Spinal cord (tissue), 10 donors: ENCODE measurements around the gene ST7. TPM values are rescaled to one million over a fixed set of nuclear protein-coding genes. Genes with fewer than 3 reads are reported as not detected.

Source experiments
- DNase-seq, 6 donors: peaks; one replicate each; pipeline versions ENCODE4 v3.0.0 to v3.0.0-alpha.2; 2013 to 2015; ENCODE audit warnings: low spot score in 6 of 6, low read depth in 4 of 6
- H3K27ac ChIP-seq: one replicate; pipeline ENCODE4 v1.5.1; 2013; ENCODE audit warnings: low read depth, low read length, control low read depth
- H3K27me3 ChIP-seq: one replicate; pipeline ENCODE4 v1.6.1; 2013; ENCODE audit warnings: low read length; ENCODE audit not compliant: control insufficient read depth, insufficient read depth
- H3K36me3 ChIP-seq: one replicate; pipeline ENCODE4 v1.6.1; 2013; ENCODE audit warnings: low read length; ENCODE audit not compliant: control insufficient read depth, insufficient read depth
- H3K4me1 ChIP-seq: one replicate; pipeline ENCODE4 v1.6.1; 2013; ENCODE audit warnings: low read length; ENCODE audit not compliant: control insufficient read depth, insufficient read depth
- H3K4me3 ChIP-seq: one replicate; pipeline ENCODE4 v1.5.1; 2013; ENCODE audit warnings: low read depth, low read length, control low read depth
- H3K9me3 ChIP-seq: one replicate; pipeline ENCODE4 v1.6.1; 2013; ENCODE audit warnings: low read length; ENCODE audit not compliant: control insufficient read depth, insufficient read depth
- WGBS: methylation state at CpG from one replicate; pipeline ENCODE4 v1.1.5; 2013; ENCODE audit warnings: missing lambda C conversion rate; ENCODE audit not compliant: insufficient coverage; 5-methylcytosine and 5-hydroxymethylcytosine counted together
- polyA plus RNA-seq, 2 donors: library from polyadenylated mRNA; unstranded; fragments of 120-200 nt; gene quantifications; one replicate each; pipeline ENCODE4 v1.2.1, GENCODE V29; 2013; ENCODE audit not compliant: insufficient read length in 2 of 2
- total RNA-seq, 2 donors: library from RNA; depleted of rRNA in 1 of 2; stranded (reverse); fragments of 120-200 nt in 1 of 2; fragments of >200 nt in 1 of 2; gene quantifications; one replicate each; pipeline versions ENCODE4 v1.2.3 to v1.2.4, GENCODE V29; 2013 to 2014
- donor health status: healthy.

Gene ST7
- total and polyA plus RNA-seq, 4 donors, result 27.0 to 35.7 (median 31.8) TPM

DNA sequence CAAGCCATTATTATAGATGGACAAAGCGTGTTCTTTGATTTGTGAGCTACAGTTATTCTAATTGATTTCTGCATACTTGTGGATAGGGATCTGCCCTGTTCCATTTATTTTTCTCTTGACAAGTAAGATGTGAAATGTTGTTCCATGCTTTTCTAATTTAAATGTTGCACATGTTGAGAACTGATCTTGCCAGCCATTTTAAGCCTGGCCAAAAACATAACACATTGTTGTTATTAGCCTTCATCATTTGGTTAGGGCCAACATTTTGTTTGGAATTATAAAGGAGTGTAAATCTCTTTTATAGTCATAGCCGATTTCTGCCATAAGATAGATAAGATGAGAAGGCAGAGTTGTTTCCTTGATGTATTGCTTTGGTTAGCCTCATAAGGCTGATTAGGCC, 252.6 kb downstream of the ST7 start:
- no peaks in the 10 kb centered on the region for H3K9me3 ChIP-seq
- H3K4me3 ChIP-seq, result no peak overlapping the region
- 100% methylated on average over 1 of the region's 2 CpGs for WGBS
- H3K4me1 ChIP-seq, result no peaks in the 10 kb centered on the region
- no peaks in the 10 kb centered on the region for H3K27me3 ChIP-seq
- H3K27ac ChIP-seq, result no peak overlapping the region
- DNase-seq, result no peak
- H3K36me3 ChIP-seq, result peaks cover 6% of the 10 kb centered on the region

DNA sequence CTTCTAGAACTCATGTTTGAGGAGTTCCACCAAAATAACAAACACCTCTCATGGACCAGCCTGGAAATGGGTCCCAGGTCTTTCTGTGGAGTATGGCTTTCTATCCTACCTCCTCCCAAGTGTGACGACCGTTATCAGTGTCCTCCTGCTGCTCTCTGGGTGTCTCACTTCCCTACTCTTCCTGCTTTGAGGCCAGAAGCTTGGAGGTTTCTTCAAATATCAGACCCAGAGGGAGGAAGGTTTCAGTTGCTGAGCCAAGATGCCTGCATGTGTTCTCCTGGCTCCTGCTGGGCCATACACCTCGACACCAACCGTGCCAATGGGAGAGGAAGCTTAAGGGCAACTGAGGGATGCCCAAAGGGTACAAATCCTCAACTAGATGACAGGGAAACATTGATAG, 255.0 kb downstream of the ST7 start:
- Histone ChIP-seq H3K4me3 (no peak overlapping the region), H3K36me3 (peaks cover 6% of the 10 kb centered on the region), H3K4me1 (no peaks in the 10 kb centered on the region), H3K27ac (no peak overlapping the region), H3K9me3 (no peaks in the 10 kb centered on the region), H3K27me3 (no peaks in the 10 kb centered on the region)
- 77% methylated on average over 4 of the region's 4 CpGs for WGBS
- DNase-seq, result no peak

DNA sequence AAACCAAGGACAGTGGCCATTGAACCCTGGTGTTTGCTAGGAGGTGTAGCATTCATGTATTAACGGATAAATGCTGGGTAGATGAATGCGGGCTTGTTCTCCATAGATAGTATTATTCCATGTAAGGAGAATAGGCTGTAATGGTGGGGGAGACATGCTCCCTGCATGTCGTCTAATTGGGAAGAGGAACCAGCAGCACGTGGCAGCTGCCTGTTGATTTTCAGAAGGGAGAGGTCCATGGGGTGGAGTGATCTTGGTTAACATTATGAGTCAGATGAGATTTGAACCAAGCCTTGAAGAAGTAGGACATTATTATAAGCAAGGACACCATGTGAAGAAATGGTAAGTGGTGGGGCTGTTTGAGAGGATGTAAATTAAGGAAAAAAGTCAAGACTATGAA, 257.1 kb downstream of the ST7 start:
- Histone ChIP-seq H3K27me3 (no peaks in the 10 kb centered on the region), H3K4me1 (no peaks in the 10 kb centered on the region), H3K4me3 (no peak overlapping the region), H3K36me3 (peaks cover 6% of the 10 kb centered on the region), H3K27ac (no peak overlapping the region), H3K9me3 (no peaks in the 10 kb centered on the region)
- DNase-seq, result no peak
- 95% methylated on average over 4 of the region's 4 CpGs for WGBS

DNA sequence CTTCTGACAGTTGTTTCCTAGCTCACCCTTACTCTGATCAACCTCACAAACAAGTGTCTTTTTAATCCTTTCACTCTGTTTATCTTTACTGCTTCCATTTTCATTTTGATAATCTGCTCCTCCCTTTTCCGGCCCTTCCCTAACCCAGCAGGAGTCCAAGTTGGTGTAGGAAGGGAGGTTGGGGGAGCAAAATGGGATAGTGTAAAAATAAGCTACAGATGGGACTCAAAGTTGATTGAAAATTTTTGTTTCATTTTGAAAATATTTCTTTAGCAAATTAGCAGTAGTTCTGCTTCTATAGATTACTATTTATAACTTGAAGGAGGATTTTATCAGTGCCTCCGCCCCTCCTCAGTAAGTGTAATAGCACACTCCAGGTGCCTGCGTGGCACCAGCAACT, 257.6 kb downstream of the ST7 start:
- Histone ChIP-seq H3K4me1 (no peaks in the 10 kb centered on the region), H3K27ac (no peak overlapping the region), H3K27me3 (no peaks in the 10 kb centered on the region), H3K36me3 (peaks cover 6% of the 10 kb centered on the region), H3K4me3 (no peak overlapping the region), H3K9me3 (no peaks in the 10 kb centered on the region)
- no peak for DNase-seq
- WGBS, result no CpG with 5 or more reads among the region's 3 CpGs

DNA sequence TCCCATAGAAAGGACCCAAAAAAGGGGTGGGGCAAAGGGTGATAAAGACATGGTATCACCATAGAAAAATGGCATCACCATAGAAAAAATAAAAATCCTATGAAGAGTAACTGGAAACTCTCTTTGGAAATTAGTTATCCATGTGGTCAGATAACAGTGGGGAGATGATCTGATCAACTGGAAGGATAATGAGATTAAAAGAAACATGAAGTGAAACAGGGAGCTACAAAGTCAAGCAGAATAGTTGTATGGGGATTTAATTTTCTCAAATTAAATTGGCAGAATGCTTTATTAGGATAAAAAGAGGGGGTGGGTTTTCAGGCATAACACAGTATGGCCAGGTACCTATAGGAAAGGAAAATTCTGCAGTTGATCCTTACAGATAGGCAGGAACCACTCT, 258.3 kb downstream of the ST7 start:
- H3K4me3 ChIP-seq, result no peak overlapping the region
- H3K9me3 ChIP-seq, result no peaks in the 10 kb centered on the region
- no peaks in the 10 kb centered on the region for H3K4me1 ChIP-seq

DNA sequence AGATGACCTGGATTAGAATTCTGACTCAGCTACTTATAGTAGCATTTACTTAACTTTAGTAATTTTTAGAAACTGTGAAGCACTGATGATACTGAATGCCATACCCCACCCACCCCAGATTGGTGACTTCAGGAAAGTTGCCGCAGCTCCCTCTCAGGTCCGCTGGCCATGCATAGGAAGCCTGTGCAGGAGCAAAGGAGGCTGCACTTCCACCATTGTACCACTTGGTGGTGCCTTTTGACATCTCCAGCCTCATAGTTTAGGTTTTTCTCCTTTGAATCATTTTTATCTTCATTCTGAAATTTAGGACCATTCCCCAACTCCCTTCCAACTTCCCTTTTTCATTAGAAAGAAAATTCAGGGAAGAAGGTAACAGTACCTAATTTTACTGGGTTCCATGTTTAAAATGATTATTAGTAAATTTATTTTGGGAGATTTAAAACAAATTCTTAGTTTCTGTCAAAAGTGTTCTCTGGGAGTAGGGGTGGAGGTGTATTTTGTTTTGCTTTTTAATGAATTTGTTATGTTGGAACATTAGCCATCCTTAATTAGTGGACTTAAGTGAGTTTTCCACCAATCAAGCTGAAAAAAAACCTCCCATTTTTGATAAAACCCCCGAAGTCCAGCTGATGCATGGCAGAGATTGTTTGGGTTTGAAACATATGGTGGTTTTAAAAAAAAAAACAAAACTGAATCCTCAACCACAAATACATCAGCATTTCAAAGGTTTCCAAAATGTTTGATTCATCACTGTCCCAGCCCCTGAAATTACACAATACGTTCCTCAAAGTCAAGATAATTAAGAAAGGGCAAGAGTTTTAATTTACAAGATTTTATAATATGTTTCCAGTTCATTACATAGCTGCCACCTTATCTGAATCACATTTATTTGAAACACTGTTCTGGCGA, 259.9 kb downstream of the ST7 start:
- no peak overlapping the region for H3K27ac ChIP-seq
- 50% methylated on average over 1 of the region's 5 CpGs for WGBS
- no peaks in the 10 kb centered on the region for H3K9me3 ChIP-seq
- H3K27me3 ChIP-seq, result no peaks in the 10 kb centered on the region
- no peak overlapping the region for H3K4me3 ChIP-seq
- DNase-seq, result peak in 5 of 6 donors; percentile 13 to 79 (median 22)
- no peaks in the 10 kb centered on the region for H3K4me1 ChIP-seq
- H3K36me3 ChIP-seq, result peaks cover 6% of the 10 kb centered on the region

More for the DNA sequence above, 258.3 kb downstream of the ST7 start:
- Histone ChIP-seq H3K27ac (no peak overlapping the region), H3K27me3 (no peaks in the 10 kb centered on the region), H3K36me3 (peaks cover 6% of the 10 kb centered on the region)
- DNase-seq, result no peak

DNA sequence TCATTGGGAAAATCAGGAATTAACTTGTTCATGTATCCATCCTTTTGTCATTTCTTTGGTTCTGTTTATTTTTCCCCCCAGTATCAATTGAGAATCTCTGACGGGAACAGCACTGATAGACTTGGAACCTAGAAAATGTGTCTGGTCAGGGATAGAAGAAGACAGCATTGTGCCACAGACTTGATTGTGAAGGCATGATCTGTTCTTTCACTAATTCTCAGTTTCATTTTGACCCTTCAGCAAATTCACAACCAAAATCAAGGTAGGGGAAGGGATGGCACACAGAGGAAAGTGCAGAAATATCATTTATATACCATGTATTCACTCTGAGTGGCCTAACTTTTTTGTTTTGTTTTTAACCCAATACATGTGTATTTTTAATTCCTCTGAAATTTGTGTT, 262.7 kb downstream of the ST7 start:
- peaks cover 7% of the 10 kb centered on the region for H3K36me3 ChIP-seq
- WGBS, result no CpG with 5 or more reads among the region's 1 CpG
- no peak overlapping the region for H3K27ac ChIP-seq
- H3K4me3 ChIP-seq, result no peak overlapping the region
- DNase-seq, result no peak
- H3K27me3 ChIP-seq, result no peaks in the 10 kb centered on the region
- H3K4me1 ChIP-seq, result no peaks in the 10 kb centered on the region
- H3K9me3 ChIP-seq, result no peaks in the 10 kb centered on the region

DNA sequence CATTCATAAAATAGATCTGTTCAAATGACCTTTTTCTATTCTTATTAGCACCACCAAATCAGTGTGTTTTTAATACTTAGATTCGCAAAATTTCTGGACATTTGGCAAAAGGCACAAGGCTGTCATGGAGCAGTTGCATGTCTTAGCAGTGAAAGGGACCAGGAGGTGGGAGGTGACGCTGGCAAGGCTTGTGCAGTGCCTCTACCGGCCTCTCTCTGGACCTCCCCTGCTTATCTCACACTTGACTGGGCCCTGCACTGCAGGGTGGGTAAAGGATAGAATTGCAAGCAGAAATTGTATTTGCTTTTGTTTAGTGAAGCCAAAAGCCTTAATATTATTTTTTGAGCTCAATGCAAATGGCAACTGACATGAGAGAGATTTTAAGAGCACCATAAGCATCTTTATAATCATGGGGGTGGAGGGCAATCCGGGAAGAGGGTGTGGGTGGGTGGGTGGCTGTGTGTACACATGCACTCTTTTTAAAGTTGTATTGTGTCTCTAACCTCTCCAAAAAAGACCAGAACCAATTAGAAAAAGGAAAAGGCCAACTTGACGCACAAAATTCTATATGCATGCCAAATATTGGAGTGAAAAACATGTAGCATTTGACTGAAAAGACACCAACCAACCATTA, 263.3 kb downstream of the ST7 start:
- DNase-seq, result peak in 1 of 6 donors; percentile 14
- Histone ChIP-seq H3K4me3 (no peak overlapping the region), H3K4me1 (no peaks in the 10 kb centered on the region), H3K27me3 (no peaks in the 10 kb centered on the region), H3K9me3 (no peaks in the 10 kb centered on the region), H3K27ac (no peak overlapping the region), H3K36me3 (peaks cover 7% of the 10 kb centered on the region)
- no CpG with 5 or more reads among the region's 5 CpGs for WGBS

DNA sequence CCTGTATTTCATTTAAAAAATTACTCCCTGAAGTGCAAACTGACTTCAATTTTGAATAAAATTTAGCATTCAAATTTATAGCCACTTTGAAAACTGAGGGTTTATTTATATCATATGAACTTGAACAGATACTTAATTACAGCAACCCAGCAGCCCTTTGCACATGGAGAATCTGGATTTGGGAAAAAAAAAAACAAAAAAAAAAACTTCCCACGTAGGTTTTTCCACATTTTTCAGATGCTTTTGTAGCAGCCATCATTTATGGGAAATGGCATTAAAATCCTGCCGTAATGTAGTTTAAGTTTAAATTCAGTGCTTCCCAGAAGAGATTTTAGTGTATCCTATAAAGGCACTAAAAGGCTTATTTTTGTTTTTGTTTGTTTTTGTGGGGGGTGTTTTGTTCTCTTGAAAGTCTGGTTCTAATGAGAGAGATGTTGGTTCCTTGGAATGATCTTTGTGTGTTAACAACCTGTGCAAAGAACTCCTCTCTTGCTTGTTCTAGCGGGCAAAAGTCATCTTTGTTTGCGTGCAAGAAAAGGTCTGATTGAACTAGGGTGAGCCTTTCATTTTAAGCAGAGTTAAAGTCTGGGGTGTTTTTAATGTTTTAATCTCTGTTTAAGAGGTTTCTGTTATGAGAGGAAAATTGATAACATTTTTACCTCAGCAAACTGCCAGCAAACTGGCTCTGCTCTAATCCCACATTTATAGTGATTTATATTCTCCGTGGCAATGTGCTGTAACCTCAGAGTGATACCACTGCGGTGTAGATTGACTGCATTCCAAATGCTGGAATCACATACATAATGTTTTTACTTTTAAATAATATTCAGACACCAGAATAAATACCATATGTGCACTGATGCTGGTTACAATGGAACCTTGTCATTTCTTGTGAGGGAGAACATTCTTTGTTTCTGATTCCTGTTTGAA, 264.1 kb downstream of the ST7 start:
- Histone ChIP-seq H3K4me1 (no peaks in the 10 kb centered on the region), H3K27me3 (no peaks in the 10 kb centered on the region), H3K27ac (no peak overlapping the region), H3K36me3 (peaks cover 7% of the 10 kb centered on the region), H3K4me3 (no peak overlapping the region), H3K9me3 (no peaks in the 10 kb centered on the region)
- WGBS, result 40% methylated on average over 1 of the region's 6 CpGs
- DNase-seq, result peak in 2 of 6 donors; percentile 17 to 49
